DND-41 (cell line): Measurements from ENCODE around the gene CLK4.

Experiments used
- EZH2 ChIP-seq: IDR thresholded peaks from 3 replicates; pipeline ENCODE4 v1.6.1; 2012; ENCODE audit warnings: borderline replicate concordance, low read depth, mild to moderate bottlenecking, moderate library complexity, low read length, inconsistent platforms; ENCODE audit not compliant: severe bottlenecking
- TF ChIP-seq, protein P1 (sequence below): IDR thresholded peaks from 2 replicates; pipeline ENCODE4 v1.5.1; 2012; ENCODE audit warnings: borderline replicate concordance, low read length, moderate library complexity, mild to moderate bottlenecking; ENCODE audit not compliant: poor library complexity, severe bottlenecking; ENCODE audit errors: extremely low read depth

- no peak for TF ChIP-seq EZH2
- TF ChIP-seq, protein P1, sequence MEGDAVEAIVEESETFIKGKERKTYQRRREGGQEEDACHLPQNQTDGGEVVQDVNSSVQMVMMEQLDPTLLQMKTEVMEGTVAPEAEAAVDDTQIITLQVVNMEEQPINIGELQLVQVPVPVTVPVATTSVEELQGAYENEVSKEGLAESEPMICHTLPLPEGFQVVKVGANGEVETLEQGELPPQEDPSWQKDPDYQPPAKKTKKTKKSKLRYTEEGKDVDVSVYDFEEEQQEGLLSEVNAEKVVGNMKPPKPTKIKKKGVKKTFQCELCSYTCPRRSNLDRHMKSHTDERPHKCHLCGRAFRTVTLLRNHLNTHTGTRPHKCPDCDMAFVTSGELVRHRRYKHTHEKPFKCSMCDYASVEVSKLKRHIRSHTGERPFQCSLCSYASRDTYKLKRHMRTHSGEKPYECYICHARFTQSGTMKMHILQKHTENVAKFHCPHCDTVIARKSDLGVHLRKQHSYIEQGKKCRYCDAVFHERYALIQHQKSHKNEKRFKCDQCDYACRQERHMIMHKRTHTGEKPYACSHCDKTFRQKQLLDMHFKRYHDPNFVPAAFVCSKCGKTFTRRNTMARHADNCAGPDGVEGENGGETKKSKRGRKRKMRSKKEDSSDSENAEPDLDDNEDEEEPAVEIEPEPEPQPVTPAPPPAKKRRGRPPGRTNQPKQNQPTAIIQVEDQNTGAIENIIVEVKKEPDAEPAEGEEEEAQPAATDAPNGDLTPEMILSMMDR: no peak
Observed at GRCh38 chr5:178619390-178619789, 7.5 kb downstream of the CLK4 start.
